HEK293 (cell line): ENCODE measurements around the gene ZNF652.

ENCODE experiments used
- CTCF ChIP-seq: fragments of 450-650 bp; formaldehyde crosslinking; IDR thresholded peaks from 2 replicates; pipeline ENCODE4 v1.5.1; 2016; ENCODE audit warnings: missing biosample characterization, missing genetic modification characterization
- GLIS2 ChIP-seq: fragments of 450-650 bp; formaldehyde crosslinking; IDR thresholded peaks from 2 replicates; pipeline ENCODE4 v1.5.1; 2016; ENCODE audit warnings: missing biosample characterization, missing genetic modification characterization
- TSHZ1 ChIP-seq: fragments of 450-650 bp; formaldehyde crosslinking; IDR thresholded peaks from 2 replicates; pipeline ENCODE4 v1.5.1; 2016; ENCODE audit warnings: missing biosample characterization, missing genetic modification characterization, borderline replicate concordance
- YY1 ChIP-seq: fragments of 450-650 bp; formaldehyde crosslinking; IDR thresholded peaks from 2 replicates; pipeline ENCODE4 v1.5.1; 2018; ENCODE audit warnings: missing biosample characterization, missing genetic modification characterization
- ZFP41 ChIP-seq: fragments of 450-650 bp; formaldehyde crosslinking; IDR thresholded peaks from 2 replicates; pipeline ENCODE4 v1.5.1; 2016; ENCODE audit warnings: missing biosample characterization, missing genetic modification characterization, borderline replicate concordance
- ZIC2 ChIP-seq: fragments of 450-650 bp; formaldehyde crosslinking; IDR thresholded peaks from 2 replicates; pipeline ENCODE4 v1.5.1; 2016; ENCODE audit warnings: missing biosample characterization, missing genetic modification characterization
- ZNF121 ChIP-seq: fragments of 450-650 bp; formaldehyde crosslinking; IDR thresholded peaks from 2 replicates; pipeline ENCODE4 v1.5.1; 2016; ENCODE audit warnings: missing biosample characterization, missing genetic modification characterization
- ZNF175 ChIP-seq: fragments of 450-650 bp; formaldehyde crosslinking; IDR thresholded peaks from 2 replicates; pipeline ENCODE4 v1.5.1; 2016; ENCODE audit warnings: missing biosample characterization, missing genetic modification characterization
- ZNF274 ChIP-seq, 2 experiments: fragments of 200-500 bp in 1 of 2; fragments of 450-650 bp in 1 of 2; sonication (Bioruptor generic) in 1 of 2; formaldehyde crosslinking in 1 of 2; IDR thresholded peaks; 2 replicates each; pipeline versions ENCODE4 v1.5.1 to v1.6.1; 2014 to 2016; ENCODE audit warnings: borderline replicate concordance in 1 of 2, inconsistent platforms in 1 of 2, low read length in 1 of 2, missing biosample characterization in 1 of 2, missing genetic modification characterization in 1 of 2
- ZNF324 ChIP-seq: fragments of 450-650 bp; formaldehyde crosslinking; IDR thresholded peaks from 2 replicates; pipeline ENCODE4 v1.5.1; 2016; ENCODE audit warnings: missing biosample characterization, missing genetic modification characterization
- ZNF473 ChIP-seq: fragments of 450-650 bp; formaldehyde crosslinking; IDR thresholded peaks from 2 replicates; pipeline ENCODE4 v1.5.1; 2017; ENCODE audit warnings: missing biosample characterization, missing genetic modification characterization
- ZNF623 ChIP-seq: fragments of 450-650 bp; formaldehyde crosslinking; IDR thresholded peaks from 2 replicates; pipeline ENCODE4 v1.5.1; 2016; ENCODE audit warnings: missing biosample characterization, missing genetic modification characterization
- ZSCAN23 ChIP-seq: fragments of 450-650 bp; formaldehyde crosslinking; IDR thresholded peaks from 2 replicates; pipeline ENCODE4 v1.5.1; 2016; ENCODE audit warnings: missing biosample characterization, missing genetic modification characterization
- TF ChIP-seq, protein P1 (sequence below): sonication (generic); formaldehyde crosslinking; IDR thresholded peaks from 2 replicates; pipeline ENCODE4 v1.8.1; 2022; ENCODE audit warnings: mild to moderate bottlenecking, moderate library complexity, missing genetic modification reagents

DNA sequence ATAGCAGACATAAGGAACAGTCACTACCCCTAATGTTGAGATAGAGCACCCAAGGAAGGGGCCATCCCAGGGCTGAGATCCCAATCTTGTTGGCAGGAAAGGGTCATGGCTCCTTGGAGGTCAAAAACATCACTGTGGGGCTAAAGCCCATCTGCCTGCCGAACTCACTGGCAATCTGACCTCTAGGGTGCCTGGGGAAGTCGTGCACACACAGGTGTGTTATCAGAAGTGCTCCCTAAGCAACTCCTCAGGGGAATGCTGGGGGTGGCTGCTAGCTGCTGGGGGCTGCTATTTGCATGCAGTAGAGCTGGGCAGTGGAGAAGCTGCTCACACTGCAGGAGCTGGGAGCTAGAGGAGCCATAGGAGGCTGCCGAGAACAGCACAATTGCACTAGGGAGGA lies 84.0 kb downstream of the ZNF652 start:
- no peak for TF ChIP-seq CTCF (tag by site-specific recombination)
- TF ChIP-seq ZNF274 (IDR thresholded peaks at IDR 0.05; ENCODE audit: low read length): no peak
- TF ChIP-seq ZNF274 (tag by site-specific recombination; IDR thresholded peaks at IDR 0.05; ENCODE audit: borderline replicate concordance): no peak
- TF ChIP-seq ZFP41 (tag by site-specific recombination): no peak
- TF ChIP-seq ZNF324 (tag by site-specific recombination): no peak
- no peak for TF ChIP-seq ZNF175 (tag by site-specific recombination)
- TF ChIP-seq GLIS2 (tag by site-specific recombination): no peak
- TF ChIP-seq ZNF121 (tag by site-specific recombination): no peak
- TF ChIP-seq ZSCAN23 (tag by site-specific recombination): no peak
- TF ChIP-seq, protein P1, sequence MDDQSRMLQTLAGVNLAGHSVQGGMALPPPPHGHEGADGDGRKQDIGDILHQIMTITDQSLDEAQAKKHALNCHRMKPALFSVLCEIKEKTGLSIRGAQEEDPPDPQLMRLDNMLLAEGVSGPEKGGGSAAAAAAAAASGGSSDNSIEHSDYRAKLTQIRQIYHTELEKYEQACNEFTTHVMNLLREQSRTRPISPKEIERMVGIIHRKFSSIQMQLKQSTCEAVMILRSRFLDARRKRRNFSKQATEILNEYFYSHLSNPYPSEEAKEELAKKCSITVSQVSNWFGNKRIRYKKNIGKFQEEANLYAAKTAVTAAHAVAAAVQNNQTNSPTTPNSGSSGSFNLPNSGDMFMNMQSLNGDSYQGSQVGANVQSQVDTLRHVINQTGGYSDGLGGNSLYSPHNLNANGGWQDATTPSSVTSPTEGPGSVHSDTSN (CRISPR knock-in tag): no peak
- TF ChIP-seq YY1 (tag by site-specific recombination): no peak
- no peak for TF ChIP-seq ZIC2
- TF ChIP-seq ZNF473 (tag by site-specific recombination): no peak
- no peak for TF ChIP-seq TSHZ1 (tag by site-specific recombination)
- TF ChIP-seq ZNF623 (tag by site-specific recombination): no peak
